HepG2 (cell line): Measurements from ENCODE around the gene BRSK2. TPM values are rescaled to one million over a fixed set of nuclear protein-coding genes. Genes with fewer than 3 reads are reported as not detected.

ENCODE experiments used
- AKAP8 ChIP-seq: sonication (generic); formaldehyde crosslinking; IDR thresholded peaks from 2 replicates; pipeline ENCODE4 v1.5.1; 2020; ENCODE audit warnings: mild to moderate bottlenecking, missing genetic modification reagents
- ATF7-NPFF ChIP-seq: sonication (generic); formaldehyde crosslinking; IDR thresholded peaks from 2 replicates; pipeline ENCODE4 v1.8.1; 2023; ENCODE audit warnings: mild to moderate bottlenecking, low read depth, missing genetic modification reagents, moderate library complexity
- CEBPB ChIP-seq: IDR thresholded peaks from 2 replicates; pipeline ENCODE4 v1.6.1; 2011; ENCODE audit warnings: low read depth, low read length, improper control_type of control experiment, borderline replicate concordance
- CERS6 ChIP-seq: sonication (generic); formaldehyde crosslinking; IDR thresholded peaks from 2 replicates; pipeline ENCODE4 v1.5.0; 2020; ENCODE audit warnings: missing genetic modification reagents
- DMAP1 ChIP-seq: IDR thresholded peaks from 2 replicates; pipeline ENCODE4 v1.6.1; 2016
- EZH2 ChIP-seq: conservative IDR thresholded peaks from 2 replicates; pipeline ENCODE4 v1.6.1; 2012; ENCODE audit warnings: mild to moderate bottlenecking, low read depth, low read length, moderate library complexity
- GABPA ChIP-seq, 2 experiments: IDR thresholded peaks; 2 replicates each; pipeline ENCODE4 v1.6.1; 2011 to 2016; ENCODE audit warnings: low read depth in 2 of 2, low read length in 1 of 2, missing biosample characterization in 1 of 2, missing genetic modification characterization in 1 of 2
- IKZF5 ChIP-seq: IDR thresholded peaks from 2 replicates; pipeline ENCODE4 v1.6.1; 2018; ENCODE audit warnings: missing genetic modification reagents, mild to moderate bottlenecking, missing compliant biosample characterization
- IRF9 ChIP-seq: sonication (generic); formaldehyde crosslinking; IDR thresholded peaks from 2 replicates; pipeline ENCODE4 v1.8.0; 2022; ENCODE audit warnings: missing genetic modification reagents, mild to moderate bottlenecking, borderline replicate concordance
- NCOA1 ChIP-seq: sonication (generic); formaldehyde crosslinking; IDR thresholded peaks from 2 replicates; pipeline ENCODE4 v1.9.0; 2021; ENCODE audit warnings: missing genetic modification reagents
- SALL1 ChIP-seq: sonication (generic); formaldehyde crosslinking; IDR thresholded peaks from 2 replicates; pipeline ENCODE4 v1.8.0; 2022; ENCODE audit warnings: mild to moderate bottlenecking, missing genetic modification reagents
- ZBTB2 ChIP-seq: sonication (generic); formaldehyde crosslinking; IDR thresholded peaks from 2 replicates; pipeline ENCODE4 v1.8.0; 2022; ENCODE audit warnings: low read depth, missing genetic modification reagents
- ZBTB34 ChIP-seq: sonication (generic); formaldehyde crosslinking; IDR thresholded peaks from 2 replicates; pipeline ENCODE4 v1.8.0; 2022; ENCODE audit warnings: mild to moderate bottlenecking, missing genetic modification reagents
- ZBTB39 ChIP-seq: sonication (generic); formaldehyde crosslinking; IDR thresholded peaks from 2 replicates; pipeline ENCODE4 v1.5.0; 2020; ENCODE audit warnings: missing genetic modification reagents
- ZKSCAN1 ChIP-seq: fragments of 150-350 bp; IDR thresholded peaks from 2 replicates; pipeline ENCODE4 v1.6.1; 2014; ENCODE audit warnings: low read length
- ZNF280D ChIP-seq: sonication (generic); formaldehyde crosslinking; IDR thresholded peaks from 2 replicates; pipeline ENCODE4 v1.5.1; 2020; ENCODE audit warnings: mild to moderate bottlenecking, missing genetic modification reagents
- ZNF317 ChIP-seq: sonication (generic); formaldehyde crosslinking; IDR thresholded peaks from 2 replicates; pipeline ENCODE4 v1.5.0; 2020; ENCODE audit warnings: mild to moderate bottlenecking, missing genetic modification reagents
- ZNF816 ChIP-seq: sonication (generic); formaldehyde crosslinking; IDR thresholded peaks from 2 replicates; pipeline ENCODE4 v1.8.0; 2022; ENCODE audit warnings: missing genetic modification reagents, mild to moderate bottlenecking, borderline replicate concordance
- polyA plus RNA-seq, 8 experiments: library from polyadenylated mRNA; depleted of rRNA in 3 of 8; stranded (reverse) in 7 of 8; unstranded in 1 of 8; fragments of >200 nt; fragmentation: Illumina TruSeq in 4 of 8; extraction: Trizol in 4 of 8; gene quantifications; 2 replicates each; pipeline versions ENCODE4 v1.2.1 to v1.2.3, GENCODE V29; 2011 to 2016; ENCODE audit warnings: low read depth in 4 of 8, missing spikeins in 1 of 8, mixed read lengths in 1 of 8; ENCODE audit not compliant: insufficient read depth in 1 of 8
- total RNA-seq, 5 experiments: library from RNA; depleted of rRNA; stranded (reverse); fragments of >200 nt; fragmentation: Illumina TruSeq; extraction: Trizol; gene quantifications; 2 replicates each; pipeline ENCODE4 v1.2.3, GENCODE V29; 2016; ENCODE audit warnings: low read depth in 1 of 5

BRSK2 gene
- total and polyA plus RNA-seq, 2 of the 13 experiments (the other 11 are each of a cell fraction or from before 2014, with no cell fraction given): 0.74 to 1.1 TPM

GRCh38 chr11:1401656-1402221 lies 12.0 kb downstream of the BRSK2 start (continued):
- TF ChIP-seq ZNF280D (CRISPR knock-in tag): no peak
- no peak for TF ChIP-seq ZBTB34 (CRISPR knock-in tag)
- TF ChIP-seq ZKSCAN1: no peak
- TF ChIP-seq CERS6 (CRISPR knock-in tag): no peak
- TF ChIP-seq DMAP1 (CRISPR knock-in tag): no peak
- no peak for TF ChIP-seq ZNF816 (CRISPR knock-in tag)
- TF ChIP-seq ZNF317 (CRISPR knock-in tag): no peak
- no peak for TF ChIP-seq IRF9 (CRISPR knock-in tag)
- TF ChIP-seq EZH2: no peak; the same call in 1 of the 2 replicates
- no peak for TF ChIP-seq ZBTB39 (CRISPR knock-in tag)
- peak; percentile 88 for TF ChIP-seq SALL1 (CRISPR knock-in tag)
- no peak for TF ChIP-seq GABPA (IDR thresholded peaks at IDR 0.05; ENCODE audit: low read depth, low read length)
- TF ChIP-seq GABPA (CRISPR knock-in tag; IDR thresholded peaks at IDR 0.05; ENCODE audit: low read depth): no peak
- TF ChIP-seq CEBPB: no peak
- peak; percentile 43; the same call in 1 of the 2 replicates for TF ChIP-seq IKZF5 (CRISPR knock-in tag)
- no peak; the same call in 1 of the 2 replicates for TF ChIP-seq ATF7-NPFF (CRISPR knock-in tag)
- TF ChIP-seq NCOA1 (CRISPR knock-in tag): no peak
- no peak for TF ChIP-seq AKAP8
- no peak for TF ChIP-seq ZBTB2 (CRISPR knock-in tag)
